ENCODE measurements around the gene QDPR.

Gene QDPR

GRCh38 chr4:17556498-17556897, 44.6 kb upstream of the QDPR start:
- H3K4me3 ChIP-seq (ENCODE audit: control insufficient read depth, low read depth, low read length) = no peak overlapping the region
- TF ChIP-seq CTCF (conservative IDR thresholded peaks at IDR 0.05; ENCODE audit: control insufficient read depth, insufficient read depth, low read depth, low read length) = no peak
- DNase-seq (ENCODE audit: low read depth) = no peak

DNA sequence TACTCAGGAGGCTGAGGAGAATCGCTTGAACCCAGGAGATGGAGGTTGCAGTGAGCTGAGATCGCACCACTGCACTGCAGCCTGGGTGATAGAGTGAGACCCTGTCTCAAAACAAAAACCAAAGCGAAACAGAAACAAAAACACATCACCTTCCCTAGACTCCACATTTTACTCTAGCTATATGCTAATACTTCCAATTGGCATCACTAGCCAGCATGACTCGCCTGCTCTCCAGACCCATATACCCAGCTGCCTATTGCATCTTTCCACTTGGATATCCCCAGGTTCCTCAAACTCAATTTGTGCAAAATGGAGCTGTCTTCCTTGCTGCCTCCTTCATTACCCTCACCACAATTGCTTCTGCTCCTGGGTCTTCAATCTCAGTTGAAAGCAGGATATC, 42.7 kb upstream of the QDPR start:
- H3K4me3 ChIP-seq (ENCODE audit: control insufficient read depth, low read depth, low read length) = no peak overlapping the region
- no peak for TF ChIP-seq CTCF (conservative IDR thresholded peaks at IDR 0.05; ENCODE audit: control insufficient read depth, insufficient read depth, low read depth, low read length)
- DNase-seq (ENCODE audit: low read depth) = no peak

DNA sequence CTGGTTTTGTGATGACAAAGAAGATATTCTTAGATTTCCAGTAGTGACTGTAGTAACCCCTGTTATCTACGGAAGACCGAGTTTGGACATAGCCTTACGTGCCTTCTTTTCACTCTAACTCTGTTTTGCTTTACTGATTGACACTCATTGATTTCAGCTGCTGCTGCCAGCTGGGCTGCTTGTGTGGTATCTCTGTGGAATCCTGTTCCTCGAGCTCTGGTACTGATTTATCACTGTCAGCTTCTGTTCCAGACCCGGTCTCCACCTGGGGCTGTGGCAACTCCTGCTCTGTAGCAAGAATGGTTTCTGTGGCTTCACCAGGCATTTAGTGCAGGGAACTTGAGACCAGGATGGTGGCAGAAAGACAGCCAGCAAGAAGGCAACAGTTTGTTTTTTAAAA, 40.5 kb upstream of the QDPR start:
- no peak for DNase-seq (ENCODE audit: low read depth)
- no peak overlapping the region for H3K4me3 ChIP-seq (ENCODE audit: control insufficient read depth, low read depth, low read length)
- TF ChIP-seq CTCF (conservative IDR thresholded peaks at IDR 0.05; ENCODE audit: control insufficient read depth, insufficient read depth, low read depth, low read length) = no peak

- no peak for DNase-seq (ENCODE audit: low read depth)
- no peak for TF ChIP-seq CTCF (conservative IDR thresholded peaks at IDR 0.05; ENCODE audit: control insufficient read depth, insufficient read depth, low read depth, low read length)
- H3K4me3 ChIP-seq (ENCODE audit: control insufficient read depth, low read depth, low read length) = no peak overlapping the region
Observed at GRCh38 chr4:17550549-17550948, 38.7 kb upstream of the QDPR start.

GRCh38 chr4:17546678-17547077, 34.8 kb upstream of the QDPR start:
- TF ChIP-seq CTCF (conservative IDR thresholded peaks at IDR 0.05; ENCODE audit: control insufficient read depth, insufficient read depth, low read depth, low read length) = no peak
- H3K4me3 ChIP-seq (ENCODE audit: control insufficient read depth, low read depth, low read length) = no peak overlapping the region
- no peak for DNase-seq (ENCODE audit: low read depth)

DNA sequence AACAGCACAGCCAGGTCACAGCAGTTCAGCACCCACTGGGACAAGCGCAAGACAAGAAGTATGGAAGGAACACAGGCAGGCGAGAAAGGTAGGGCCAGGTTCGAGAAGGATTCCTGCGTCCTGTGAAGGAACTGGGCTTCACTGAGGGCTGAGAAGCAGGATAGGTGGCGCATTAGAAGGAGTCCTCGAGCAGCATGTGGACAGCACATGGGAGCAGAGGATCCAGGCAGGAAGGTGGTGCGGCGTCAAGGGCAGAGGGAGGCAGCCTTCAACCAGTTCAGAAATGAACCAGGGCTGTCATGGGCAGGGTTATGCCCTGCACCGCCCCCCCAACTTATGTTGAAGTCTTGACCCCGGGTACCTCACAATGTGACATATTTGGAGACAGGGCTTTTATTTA, 34.3 kb upstream of the QDPR start:
- no peak for DNase-seq (ENCODE audit: low read depth)
- no peak for TF ChIP-seq CTCF (conservative IDR thresholded peaks at IDR 0.05; ENCODE audit: control insufficient read depth, insufficient read depth, low read depth, low read length)
- no peak overlapping the region for H3K4me3 ChIP-seq (ENCODE audit: control insufficient read depth, low read depth, low read length)

All from fibroblast of mammary gland (primary cell).